SK-N-SH treated with all-trans-retinoic acid at 6 μM for 48 hours (cell line): ENCODE results near the gene DEFB127.

ENCODE experiments used
- CREB5 ChIP-seq: fragments of 250-450 bp; sonication (Bioruptor Pico); IDR thresholded peaks from 2 replicates; pipeline ENCODE4 v1.5.1; 2020; ENCODE audit warnings: low read depth, mild to moderate bottlenecking, moderate library complexity
- CSDC2 ChIP-seq: fragments of 250-450 bp; sonication (Bioruptor Pico); IDR thresholded peaks from 2 replicates; pipeline ENCODE4 v1.5.0; 2020; ENCODE audit warnings: mild to moderate bottlenecking, moderate library complexity
- ESRRG ChIP-seq: fragments of 250-450 bp; sonication (Bioruptor Pico); IDR thresholded peaks from 2 replicates; pipeline ENCODE4 v1.6.1; 2021; ENCODE audit warnings: mild to moderate bottlenecking
- GLIS3 ChIP-seq: fragments of 250-450 bp; sonication (Bioruptor Pico); IDR thresholded peaks from 2 replicates; pipeline ENCODE4 v1.5.0; 2020; ENCODE audit warnings: mild to moderate bottlenecking, moderate library complexity
- OSR1 ChIP-seq: fragments of 250-450 bp; sonication (Bioruptor Pico); IDR thresholded peaks from 2 replicates; pipeline ENCODE4 v1.8.0; 2022; ENCODE audit warnings: moderate library complexity, mild to moderate bottlenecking, inconsistent platforms
- RARB ChIP-seq: fragments of 250-450 bp; sonication (Bioruptor Pico); IDR thresholded peaks from 2 replicates; pipeline ENCODE4 v1.8.0; 2021; ENCODE audit warnings: mild to moderate bottlenecking, moderate library complexity
- SNAI2 ChIP-seq: fragments of 250-450 bp; sonication (Bioruptor Pico); IDR thresholded peaks from 2 replicates; pipeline ENCODE4 v1.5.0; 2020; ENCODE audit warnings: mild to moderate bottlenecking, moderate library complexity
- TSHZ2 ChIP-seq: fragments of 250-450 bp; sonication (Bioruptor Pico); IDR thresholded peaks from 2 replicates; pipeline ENCODE4 v1.5.0; 2020; ENCODE audit warnings: mild to moderate bottlenecking, moderate library complexity
- ZC3H10 ChIP-seq: fragments of 250-450 bp; sonication (Bioruptor Pico); IDR thresholded peaks from 2 replicates; pipeline ENCODE4 v1.5.1; 2021; ENCODE audit warnings: mild to moderate bottlenecking, moderate library complexity
- ZNF8 ChIP-seq: fragments of 450-650 bp; formaldehyde crosslinking; IDR thresholded peaks from 2 replicates; pipeline ENCODE4 v1.5.0; 2020; ENCODE audit warnings: mild to moderate bottlenecking, moderate library complexity

GRCh38 chr20:142290-142689 lies 15.0 kb upstream of the DEFB127 start, which contains the start of gene DEFB126:
- TF ChIP-seq CSDC2 (CRISPR knock-in tag), result no peak
- TF ChIP-seq GLIS3, result no peak
- no peak for TF ChIP-seq ZNF8 (CRISPR knock-in tag)
- no peak for TF ChIP-seq CREB5 (CRISPR knock-in tag)
- no peak for TF ChIP-seq SNAI2 (CRISPR knock-in tag)
- no peak for TF ChIP-seq ZC3H10 (CRISPR knock-in tag)
- TF ChIP-seq ESRRG (CRISPR knock-in tag), result no peak
- TF ChIP-seq RARB, result no peak
- TF ChIP-seq OSR1 (CRISPR knock-in tag), result no peak
- no peak for TF ChIP-seq TSHZ2 (CRISPR knock-in tag)
